ENCODE data around the gene NCMAP. TPM values are rescaled to one million over a fixed set of nuclear protein-coding genes. Genes with fewer than 3 reads are reported as not detected.

Gene NCMAP
- total and polyA plus RNA-seq, 2 donors (not counting 1 experiment from before 2014, with no cell fraction given), result not detected

DNA sequence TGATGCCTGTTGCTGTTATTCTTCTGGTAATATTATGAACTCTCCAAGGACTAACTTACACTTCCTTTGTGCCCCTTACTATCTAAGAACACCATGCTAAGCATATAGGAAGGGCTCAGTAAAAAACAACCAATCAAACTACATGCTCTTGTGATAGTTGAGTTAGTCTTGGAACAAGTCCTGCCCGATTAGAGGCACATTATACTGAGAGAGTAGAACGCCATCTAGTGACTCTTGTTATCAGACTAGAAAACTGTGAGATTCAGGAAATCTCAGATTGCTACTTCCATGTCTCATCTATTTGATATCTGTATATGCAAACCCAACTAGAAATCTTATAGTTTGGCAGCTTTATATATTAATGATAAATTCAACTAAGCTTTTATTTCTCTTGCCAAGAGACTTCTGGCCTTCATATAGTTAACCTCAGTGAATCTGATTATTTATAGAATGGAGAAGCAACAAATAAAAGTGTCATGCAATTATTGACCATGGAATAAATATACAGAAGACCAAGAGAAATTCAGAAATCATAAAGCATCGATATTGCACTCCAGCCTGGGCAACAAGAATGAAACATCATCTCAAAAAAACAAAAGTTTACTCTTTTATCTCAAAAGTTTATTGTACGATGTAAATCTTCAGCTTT, 79.4 kb downstream of the NCMAP start:
- Histone ChIP-seq H2AFZ (ENCODE audit: low read length) (no peak overlapping the region), H3K4me2 (ENCODE audit: extremely low read depth, insufficient read depth, low read length) (no peak overlapping the region), H3K36me3 (ENCODE audit: control insufficient read depth, insufficient read depth, low read length) (no peaks in the 10 kb centered on the region), H3K4me3 (replicated peaks in 1 of 4; ENCODE audit: control extremely low read depth in 1 of 4, insufficient read depth in 1 of 4, low read depth in 3 of 4, low read length in 4 of 4) (no peak overlapping the region), H3K27ac (ENCODE audit: insufficient read depth, low read length) (no peak overlapping the region), H4K20me1 (ENCODE audit: control insufficient read depth, extremely low read depth, insufficient read depth, low read length) (no peaks in the 10 kb centered on the region), H3K9me3 (ENCODE audit: control insufficient read depth, insufficient read depth, low read depth, low read length) (no peaks in the 10 kb centered on the region), H3K27me3 (ENCODE audit: control insufficient read depth, insufficient read depth, low read length) (no peaks in the 10 kb centered on the region), H3K79me2 (ENCODE audit: control insufficient read depth, insufficient read depth, low read length) (no peaks in the 10 kb centered on the region), H3K4me1 (ENCODE audit: control insufficient read depth, extremely low read depth, insufficient read depth, low read length) (no peaks in the 10 kb centered on the region), H3K9ac (ENCODE audit: insufficient read depth, low read length) (no peak overlapping the region)
- TF ChIP-seq EZH2 (IDR thresholded peaks at IDR 0.05; ENCODE audit: low read length, missing control alignments), result no peak
- TF ChIP-seq, protein P1, sequence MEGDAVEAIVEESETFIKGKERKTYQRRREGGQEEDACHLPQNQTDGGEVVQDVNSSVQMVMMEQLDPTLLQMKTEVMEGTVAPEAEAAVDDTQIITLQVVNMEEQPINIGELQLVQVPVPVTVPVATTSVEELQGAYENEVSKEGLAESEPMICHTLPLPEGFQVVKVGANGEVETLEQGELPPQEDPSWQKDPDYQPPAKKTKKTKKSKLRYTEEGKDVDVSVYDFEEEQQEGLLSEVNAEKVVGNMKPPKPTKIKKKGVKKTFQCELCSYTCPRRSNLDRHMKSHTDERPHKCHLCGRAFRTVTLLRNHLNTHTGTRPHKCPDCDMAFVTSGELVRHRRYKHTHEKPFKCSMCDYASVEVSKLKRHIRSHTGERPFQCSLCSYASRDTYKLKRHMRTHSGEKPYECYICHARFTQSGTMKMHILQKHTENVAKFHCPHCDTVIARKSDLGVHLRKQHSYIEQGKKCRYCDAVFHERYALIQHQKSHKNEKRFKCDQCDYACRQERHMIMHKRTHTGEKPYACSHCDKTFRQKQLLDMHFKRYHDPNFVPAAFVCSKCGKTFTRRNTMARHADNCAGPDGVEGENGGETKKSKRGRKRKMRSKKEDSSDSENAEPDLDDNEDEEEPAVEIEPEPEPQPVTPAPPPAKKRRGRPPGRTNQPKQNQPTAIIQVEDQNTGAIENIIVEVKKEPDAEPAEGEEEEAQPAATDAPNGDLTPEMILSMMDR (conservative IDR thresholded peaks at IDR 0.05 in 1 of 2, IDR thresholded peaks at IDR 0.05 in 1 of 2; ENCODE audit: low read depth in 1 of 2, low read length in 2 of 2), result peak; percentile 60 to 71
- DNase-seq (ENCODE audit: low read depth in 2 of 2), result peak; percentile 68 to 86

DNA sequence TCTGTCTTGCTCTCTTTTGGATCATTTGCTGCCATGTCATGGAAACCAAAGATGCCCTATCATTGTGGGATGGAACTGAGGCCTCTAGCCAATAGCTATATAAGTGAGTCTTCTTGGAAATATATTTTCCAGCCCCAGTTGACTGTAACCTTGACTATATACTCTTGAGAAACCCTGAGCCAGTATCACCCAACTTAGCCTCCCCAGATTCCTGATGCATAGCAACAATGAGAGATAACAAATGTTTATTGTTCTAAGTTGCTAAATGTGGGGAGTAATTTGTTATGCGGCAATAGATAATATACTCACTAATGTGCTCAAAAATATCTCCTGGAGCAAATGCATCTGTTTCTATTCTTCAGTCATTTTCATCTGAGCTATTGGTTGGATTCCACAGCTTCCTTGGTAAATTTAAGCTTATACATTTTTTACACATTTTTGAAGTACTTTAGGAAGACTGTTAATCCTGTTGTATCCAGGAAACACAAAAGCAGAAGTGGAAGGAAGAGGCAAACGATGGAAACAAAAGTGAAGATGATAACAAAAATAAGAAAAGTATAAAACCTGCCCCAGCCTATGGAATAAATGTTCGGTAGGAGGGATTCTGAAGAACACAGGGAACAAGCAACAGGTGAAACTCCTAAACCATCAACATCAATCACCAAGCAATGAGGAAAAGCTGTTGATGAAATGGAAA, 80.9 kb downstream of the NCMAP start:
- Histone ChIP-seq H3K27ac (ENCODE audit: insufficient read depth, low read length) (no peak overlapping the region), H3K4me2 (ENCODE audit: extremely low read depth, insufficient read depth, low read length) (no peak overlapping the region), H2AFZ (ENCODE audit: low read length) (no peak overlapping the region), H3K4me3 (replicated peaks in 1 of 4; ENCODE audit: control extremely low read depth in 1 of 4, insufficient read depth in 1 of 4, low read depth in 3 of 4, low read length in 4 of 4) (no peak overlapping the region), H4K20me1 (ENCODE audit: control insufficient read depth, extremely low read depth, insufficient read depth, low read length) (no peaks in the 10 kb centered on the region), H3K9ac (ENCODE audit: insufficient read depth, low read length) (no peak overlapping the region), H3K9me3 (ENCODE audit: control insufficient read depth, insufficient read depth, low read depth, low read length) (no peaks in the 10 kb centered on the region), H3K4me1 (ENCODE audit: control insufficient read depth, extremely low read depth, insufficient read depth, low read length) (peaks cover 5% of the 10 kb centered on the region), H3K27me3 (ENCODE audit: control insufficient read depth, insufficient read depth, low read length) (no peaks in the 10 kb centered on the region), H3K36me3 (ENCODE audit: control insufficient read depth, insufficient read depth, low read length) (no peaks in the 10 kb centered on the region), H3K79me2 (ENCODE audit: control insufficient read depth, insufficient read depth, low read length) (no peaks in the 10 kb centered on the region)
- no peak for TF ChIP-seq EZH2 (IDR thresholded peaks at IDR 0.05; ENCODE audit: low read length, missing control alignments)
- TF ChIP-seq, protein P1 (conservative IDR thresholded peaks at IDR 0.05 in 1 of 2, IDR thresholded peaks at IDR 0.05 in 1 of 2; ENCODE audit: low read depth in 1 of 2, low read length in 2 of 2), result no peak
- no peak for DNase-seq (ENCODE audit: low read depth in 2 of 2)

DNA sequence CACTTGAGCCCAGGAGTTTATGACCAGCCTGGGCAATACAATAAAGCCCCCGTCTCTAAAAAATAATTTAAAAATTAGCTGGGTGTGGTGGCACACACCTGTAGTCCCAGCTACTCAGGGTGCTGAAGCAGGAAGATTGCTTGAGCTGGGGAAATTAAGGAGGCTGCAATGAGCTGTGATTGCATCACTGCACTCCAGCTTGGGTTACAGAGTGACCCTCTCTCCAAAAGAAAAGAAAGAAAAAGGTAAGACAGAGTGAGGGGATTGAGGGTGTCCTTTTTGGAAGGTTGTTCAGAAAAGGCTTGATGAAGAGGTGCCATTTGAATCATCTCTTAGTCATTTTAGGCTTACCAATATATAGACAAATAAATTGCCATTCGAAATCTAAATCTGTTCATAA, 83.2 kb downstream of the NCMAP start:
- H3K9ac ChIP-seq (ENCODE audit: insufficient read depth, low read length), result no peak overlapping the region
- no peak for DNase-seq (ENCODE audit: low read depth in 2 of 2)
- no peak for TF ChIP-seq EZH2 (IDR thresholded peaks at IDR 0.05; ENCODE audit: low read length, missing control alignments)
- TF ChIP-seq, protein P1 (conservative IDR thresholded peaks at IDR 0.05 in 1 of 2, IDR thresholded peaks at IDR 0.05 in 1 of 2; ENCODE audit: low read depth in 1 of 2, low read length in 2 of 2), result no peak

More for the DNA sequence above, 83.2 kb downstream of the NCMAP start:
- no peaks in the 10 kb centered on the region for H3K9me3 ChIP-seq (ENCODE audit: control insufficient read depth, insufficient read depth, low read depth, low read length)
- H2AFZ ChIP-seq (ENCODE audit: low read length), result no peak overlapping the region
- H3K27me3 ChIP-seq (ENCODE audit: control insufficient read depth, insufficient read depth, low read length), result no peaks in the 10 kb centered on the region
- H3K4me2 ChIP-seq (ENCODE audit: extremely low read depth, insufficient read depth, low read length), result no peak overlapping the region
- no peak overlapping the region for H3K27ac ChIP-seq (ENCODE audit: insufficient read depth, low read length)
- H3K79me2 ChIP-seq (ENCODE audit: control insufficient read depth, insufficient read depth, low read length), result peaks cover 10% of the 10 kb centered on the region
- H3K4me1 ChIP-seq (ENCODE audit: control insufficient read depth, extremely low read depth, insufficient read depth, low read length), result peaks cover 5% of the 10 kb centered on the region
- H3K36me3 ChIP-seq (ENCODE audit: control insufficient read depth, insufficient read depth, low read length), result no peaks in the 10 kb centered on the region
- no peak overlapping the region for H3K4me3 ChIP-seq (replicated peaks in 1 of 4; ENCODE audit: control extremely low read depth in 1 of 4, insufficient read depth in 1 of 4, low read depth in 3 of 4, low read length in 4 of 4)
- no peaks in the 10 kb centered on the region for H4K20me1 ChIP-seq (ENCODE audit: control insufficient read depth, extremely low read depth, insufficient read depth, low read length)

Measured in fibroblast of lung (primary cell).